C4-2B (cell line): Measurements from ENCODE around the gene SH3RF2.

Experiments
- ZFX ChIP-seq: fragments of 450-650 bp; IDR thresholded peaks from 2 replicates; pipeline ENCODE4 v1.6.1; 2017
- TF ChIP-seq, protein P1 (sequence below): fragments of 450-650 bp; conservative IDR thresholded peaks from 2 replicates; pipeline ENCODE4 v1.5.1; 2017; ENCODE audit warnings: mild to moderate bottlenecking

DNA sequence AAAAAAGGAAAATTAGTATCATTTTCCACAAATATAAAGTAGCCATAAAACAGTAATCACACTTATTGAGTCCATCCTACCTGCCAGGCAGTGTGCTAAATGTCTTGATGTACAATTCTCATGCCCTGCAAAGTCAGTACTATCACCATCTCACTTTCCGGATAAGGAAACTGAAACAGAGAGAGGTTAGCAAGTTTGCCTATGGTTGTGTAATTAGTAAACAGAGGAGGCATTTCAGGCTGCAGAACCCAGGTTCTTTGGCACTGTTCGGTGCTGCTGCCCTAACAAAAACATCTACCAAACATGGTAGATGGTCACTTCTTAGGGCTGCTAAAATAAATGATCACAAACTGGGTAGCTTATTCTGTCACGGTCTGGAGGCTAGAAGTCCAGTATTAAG is 146.4 kb downstream of the SH3RF2 start:
- TF ChIP-seq, protein P1, sequence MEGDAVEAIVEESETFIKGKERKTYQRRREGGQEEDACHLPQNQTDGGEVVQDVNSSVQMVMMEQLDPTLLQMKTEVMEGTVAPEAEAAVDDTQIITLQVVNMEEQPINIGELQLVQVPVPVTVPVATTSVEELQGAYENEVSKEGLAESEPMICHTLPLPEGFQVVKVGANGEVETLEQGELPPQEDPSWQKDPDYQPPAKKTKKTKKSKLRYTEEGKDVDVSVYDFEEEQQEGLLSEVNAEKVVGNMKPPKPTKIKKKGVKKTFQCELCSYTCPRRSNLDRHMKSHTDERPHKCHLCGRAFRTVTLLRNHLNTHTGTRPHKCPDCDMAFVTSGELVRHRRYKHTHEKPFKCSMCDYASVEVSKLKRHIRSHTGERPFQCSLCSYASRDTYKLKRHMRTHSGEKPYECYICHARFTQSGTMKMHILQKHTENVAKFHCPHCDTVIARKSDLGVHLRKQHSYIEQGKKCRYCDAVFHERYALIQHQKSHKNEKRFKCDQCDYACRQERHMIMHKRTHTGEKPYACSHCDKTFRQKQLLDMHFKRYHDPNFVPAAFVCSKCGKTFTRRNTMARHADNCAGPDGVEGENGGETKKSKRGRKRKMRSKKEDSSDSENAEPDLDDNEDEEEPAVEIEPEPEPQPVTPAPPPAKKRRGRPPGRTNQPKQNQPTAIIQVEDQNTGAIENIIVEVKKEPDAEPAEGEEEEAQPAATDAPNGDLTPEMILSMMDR, result no peak
- no peak for TF ChIP-seq ZFX
